K562 (cell line): ENCODE results near the gene AP5Z1. TPM values are rescaled to one million over a fixed set of nuclear protein-coding genes. Genes with fewer than 3 reads are reported as not detected.

Experiments used
- BACH1 ChIP-seq: fragments of 200-800 bp; sonication (Bioruptor generic); IDR thresholded peaks from 2 replicates; pipeline ENCODE4 v1.6.1; 2016; ENCODE audit warnings: missing genetic modification characterization, missing compliant biosample characterization
- CBX8 ChIP-seq: fragments of 200-600 bp; sonication (generic); IDR thresholded peaks from 2 replicates; pipeline ENCODE4 v1.6.1; 2012; ENCODE audit warnings: borderline replicate concordance, mixed run types, low read depth, mild to moderate bottlenecking, moderate library complexity, mixed read lengths, low read length, control low read depth, inconsistent platforms; ENCODE audit not compliant: poor library complexity, severe bottlenecking; ENCODE audit errors: extremely low read depth
- CC2D1A ChIP-seq: fragments of 450-650 bp; IDR thresholded peaks from 2 replicates; pipeline ENCODE4 v1.6.1; 2017; ENCODE audit warnings: mild to moderate bottlenecking
- E2F4 ChIP-seq: sonication (generic); formaldehyde crosslinking; IDR thresholded peaks from 2 replicates; pipeline ENCODE4 v1.8.0; 2022; ENCODE audit warnings: mild to moderate bottlenecking, low read depth, missing genetic modification reagents
- ESRRB ChIP-seq: fragments of 250-450 bp; sonication (Bioruptor Pico); IDR thresholded peaks from 2 replicates; pipeline ENCODE4 v1.5.0; 2020; ENCODE audit warnings: mild to moderate bottlenecking, moderate library complexity, borderline replicate concordance
- FOSL1 ChIP-seq: fragments of 200-800 bp; sonication (Bioruptor generic); conservative IDR thresholded peaks from 2 replicates; pipeline ENCODE4 v1.6.1; 2016; ENCODE audit warnings: missing genetic modification characterization, missing compliant biosample characterization
- HDAC1 ChIP-seq, 2 experiments: fragments of 450-650 bp; IDR thresholded peaks; 2 replicates each; pipeline ENCODE4 v1.6.1; 2016 to 2017; ENCODE audit warnings: inconsistent platforms in 1 of 2, mild to moderate bottlenecking in 1 of 2, moderate library complexity in 1 of 2
- KLF16 ChIP-seq: IDR thresholded peaks from 2 replicates; pipeline ENCODE4 v1.6.1; 2016; ENCODE audit warnings: antibody characterized with exemption
- LCOR ChIP-seq: sonication (generic); formaldehyde crosslinking; IDR thresholded peaks from 2 replicates; pipeline ENCODE4 v1.8.0; 2022; ENCODE audit warnings: mild to moderate bottlenecking, missing genetic modification reagents
- PHF21A ChIP-seq: fragments of 450-650 bp; IDR thresholded peaks from 2 replicates; pipeline ENCODE4 v1.6.1; 2017; ENCODE audit warnings: low read depth, borderline replicate concordance
- RAD21 ChIP-seq, 2 experiments: fragments of 250-450 bp in 1 of 2; fragments of 450-650 bp in 1 of 2; sonication (Bioruptor Pico) in 1 of 2; formaldehyde crosslinking in 1 of 2; IDR thresholded peaks in 1 of 2; conservative IDR thresholded peaks in 1 of 2; 2 replicates each; pipeline versions ENCODE4 v1.4.0 to v1.8.0; 2020 to 2022; ENCODE audit warnings: mild to moderate bottlenecking in 2 of 2, moderate library complexity in 1 of 2
- SIN3A ChIP-seq, 2 experiments: fragments of 150-350 bp in 1 of 2; IDR thresholded peaks; 2 replicates each; pipeline ENCODE4 v1.6.1; 2011 to 2016; ENCODE audit warnings: borderline replicate concordance in 2 of 2, low read depth in 2 of 2, low read length in 2 of 2, mild to moderate bottlenecking in 2 of 2, moderate library complexity in 2 of 2; ENCODE audit not compliant: control insufficient read depth in 1 of 2
- TCF7 ChIP-seq: sonication (generic); IDR thresholded peaks from 2 replicates; pipeline ENCODE4 v1.6.1; 2016; ENCODE audit warnings: antibody characterized with exemption, borderline replicate concordance
- U2AF2 ChIP-seq: fragments of 200-400 bp; formaldehyde crosslinking; optimal IDR thresholded peaks from 2 replicates; pipeline ENCODE3; 2017; ENCODE audit warnings: low read depth, mild to moderate bottlenecking, low read length
- ZBTB8A ChIP-seq: fragments of 450-650 bp; IDR thresholded peaks from 2 replicates; pipeline ENCODE4 v1.6.1; 2018; ENCODE audit warnings: mild to moderate bottlenecking, moderate library complexity; ENCODE audit not compliant: partially characterized antibody
- ZNF75A ChIP-seq: fragments of 450-650 bp; formaldehyde crosslinking; IDR thresholded peaks from 2 replicates; pipeline ENCODE4 v1.4.0; 2020; ENCODE audit warnings: mild to moderate bottlenecking
- polyA plus RNA-seq, 8 experiments: library from polyadenylated mRNA; depleted of rRNA in 4 of 8; stranded (reverse) in 5 of 8; unstranded in 3 of 8; fragments of >200 nt; fragmentation: Nextera tagmentation in 2 of 8; fragmentation: Illumina TruSeq in 1 of 8; extraction: Ambion mirVana in 2 of 8; extraction: Trizol in 1 of 8; gene quantifications; 2 replicates each; pipeline versions ENCODE4 v1.2.1 to v1.2.3, GENCODE V29; 2011 to 2014; ENCODE audit warnings: inconsistent platforms in 1 of 8, missing spikeins in 1 of 8
- total RNA-seq, 7 experiments: library from RNA; depleted of rRNA in 6 of 7; stranded (reverse); fragments of >200 nt in 6 of 7; fragmentation: Illumina TruSeq in 2 of 7; extraction: Trizol in 2 of 7; gene quantifications; 2 replicates each; pipeline versions ENCODE4 v1.2.1 to v1.2.3, GENCODE V29; 2011 to 2021; ENCODE audit warnings: low replicate concordance in 1 of 7
- TF ChIP-seq, protein P1 (sequence below): fragments of 250-450 bp; sonication (Bioruptor Pico); IDR thresholded peaks from 2 replicates; pipeline ENCODE4 v1.9.0; 2021; ENCODE audit warnings: mild to moderate bottlenecking
- TF ChIP-seq, protein P2 (sequence below), 2 experiments: fragments of 450-650 bp in 1 of 2; sonication (generic) in 1 of 2; formaldehyde crosslinking; conservative IDR thresholded peaks; 2 replicates each; pipeline versions ENCODE4 v1.4.0 to v1.8.1; 2020 to 2022; ENCODE audit warnings: mild to moderate bottlenecking in 1 of 2, missing genetic modification reagents in 1 of 2
- TF ChIP-seq, protein P3 (sequence below), 2 experiments: IDR thresholded peaks; 2 replicates each; pipeline ENCODE4 v1.6.1; 2012; ENCODE audit warnings: improper control_type of control experiment in 2 of 2, low read depth in 2 of 2, low read length in 2 of 2, borderline replicate concordance in 1 of 2
- TF ChIP-seq, protein P4 (sequence below): fragments of 200-800 bp; sonication (Bioruptor generic); IDR thresholded peaks from 2 replicates; pipeline ENCODE4 v1.6.1; 2017; ENCODE audit warnings: missing genetic modification characterization, missing compliant biosample characterization

AP5Z1 gene
- total and polyA plus RNA-seq, 9 of the 15 experiments (the other 6 are each of a cell fraction or from before 2014, with no cell fraction given), result 0.06 to 31.1 (median 6.4) TPM

GRCh38 chr7:4744391-4745264 is 30.8 kb upstream of the AP5Z1 start (continued):
- TF ChIP-seq ZNF75A (no peak), BACH1 (peak; percentile 41; the same call in 1 of the 2 replicates), E2F4 (CRISPR knock-in tag) (no peak), PHF21A (no peak), CC2D1A (no peak), U2AF2 (no peak), CBX8 (no peak), TCF7 (no peak), FOSL1 (tag) (0 out of 2 replicates have a peak, but pooled peaks have one; percentile 29), ESRRB (CRISPR knock-in tag) (no peak), KLF16 (no peak), HDAC1 (IDR thresholded peaks at IDR 0.05) (no peak), RAD21 (CRISPR knock-in tag; conservative IDR thresholded peaks at IDR 0.05 in 1 of 2, IDR thresholded peaks at IDR 0.05 in 1 of 2) (peak in 1 of 2 experiments; percentile 10; a peak in 1 of 4 replicates), SIN3A (IDR thresholded peaks at IDR 0.05; ENCODE audit: borderline replicate concordance in 2 of 2, control insufficient read depth in 1 of 2, low read depth in 2 of 2, low read length in 2 of 2) (0 out of 4 replicates have a peak, but pooled peaks of 1 of the 2 experiments have one; percentile 52), LCOR (CRISPR knock-in tag) (peak; percentile 24; the same call in 1 of the 2 replicates), ZBTB8A (no peak)
- TF ChIP-seq, protein P1, sequence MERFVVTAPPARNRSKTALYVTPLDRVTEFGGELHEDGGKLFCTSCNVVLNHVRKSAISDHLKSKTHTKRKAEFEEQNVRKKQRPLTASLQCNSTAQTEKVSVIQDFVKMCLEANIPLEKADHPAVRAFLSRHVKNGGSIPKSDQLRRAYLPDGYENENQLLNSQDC (CRISPR knock-in tag), result no peak
- TF ChIP-seq, protein P2, sequence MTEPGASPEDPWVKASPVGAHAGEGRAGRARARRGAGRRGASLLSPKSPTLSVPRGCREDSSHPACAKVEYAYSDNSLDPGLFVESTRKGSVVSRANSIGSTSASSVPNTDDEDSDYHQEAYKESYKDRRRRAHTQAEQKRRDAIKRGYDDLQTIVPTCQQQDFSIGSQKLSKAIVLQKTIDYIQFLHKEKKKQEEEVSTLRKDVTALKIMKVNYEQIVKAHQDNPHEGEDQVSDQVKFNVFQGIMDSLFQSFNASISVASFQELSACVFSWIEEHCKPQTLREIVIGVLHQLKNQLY (CRISPR knock-in tag; conservative IDR thresholded peaks at IDR 0.05), result no peak
- TF ChIP-seq, protein P3, sequence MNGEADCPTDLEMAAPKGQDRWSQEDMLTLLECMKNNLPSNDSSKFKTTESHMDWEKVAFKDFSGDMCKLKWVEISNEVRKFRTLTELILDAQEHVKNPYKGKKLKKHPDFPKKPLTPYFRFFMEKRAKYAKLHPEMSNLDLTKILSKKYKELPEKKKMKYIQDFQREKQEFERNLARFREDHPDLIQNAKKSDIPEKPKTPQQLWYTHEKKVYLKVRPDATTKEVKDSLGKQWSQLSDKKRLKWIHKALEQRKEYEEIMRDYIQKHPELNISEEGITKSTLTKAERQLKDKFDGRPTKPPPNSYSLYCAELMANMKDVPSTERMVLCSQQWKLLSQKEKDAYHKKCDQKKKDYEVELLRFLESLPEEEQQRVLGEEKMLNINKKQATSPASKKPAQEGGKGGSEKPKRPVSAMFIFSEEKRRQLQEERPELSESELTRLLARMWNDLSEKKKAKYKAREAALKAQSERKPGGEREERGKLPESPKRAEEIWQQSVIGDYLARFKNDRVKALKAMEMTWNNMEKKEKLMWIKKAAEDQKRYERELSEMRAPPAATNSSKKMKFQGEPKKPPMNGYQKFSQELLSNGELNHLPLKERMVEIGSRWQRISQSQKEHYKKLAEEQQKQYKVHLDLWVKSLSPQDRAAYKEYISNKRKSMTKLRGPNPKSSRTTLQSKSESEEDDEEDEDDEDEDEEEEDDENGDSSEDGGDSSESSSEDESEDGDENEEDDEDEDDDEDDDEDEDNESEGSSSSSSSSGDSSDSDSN (IDR thresholded peaks at IDR 0.05; ENCODE audit: borderline replicate concordance in 1 of 2, low read depth in 2 of 2, low read length in 2 of 2), result 0 out of 4 replicates have a peak, but pooled peaks of 1 of the 2 experiments have one; percentile 26
- TF ChIP-seq, protein P4, sequence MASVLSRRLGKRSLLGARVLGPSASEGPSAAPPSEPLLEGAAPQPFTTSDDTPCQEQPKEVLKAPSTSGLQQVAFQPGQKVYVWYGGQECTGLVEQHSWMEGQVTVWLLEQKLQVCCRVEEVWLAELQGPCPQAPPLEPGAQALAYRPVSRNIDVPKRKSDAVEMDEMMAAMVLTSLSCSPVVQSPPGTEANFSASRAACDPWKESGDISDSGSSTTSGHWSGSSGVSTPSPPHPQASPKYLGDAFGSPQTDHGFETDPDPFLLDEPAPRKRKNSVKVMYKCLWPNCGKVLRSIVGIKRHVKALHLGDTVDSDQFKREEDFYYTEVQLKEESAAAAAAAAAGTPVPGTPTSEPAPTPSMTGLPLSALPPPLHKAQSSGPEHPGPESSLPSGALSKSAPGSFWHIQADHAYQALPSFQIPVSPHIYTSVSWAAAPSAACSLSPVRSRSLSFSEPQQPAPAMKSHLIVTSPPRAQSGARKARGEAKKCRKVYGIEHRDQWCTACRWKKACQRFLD (CRISPR knock-in tag), result no peak
